HG03095 (cell line): Measurements from ENCODE around the gene SPRR3.

Experiments
- ATAC-seq: cut with Tn5 transposase; IDR thresholded peaks from one replicate; pipeline ENCODE4 v1.9.1; 2021; ENCODE audit warnings: moderate library complexity; ENCODE audit not compliant: unreplicated experiment

Gene SPRR3

GRCh38 chr1:153049211-153049610 is 47.7 kb downstream of the SPRR3 start:
- ATAC-seq = no peak
